GM12878 (cell line): ENCODE data around the gene EFCAB11. TPM values are rescaled to one million over a fixed set of nuclear protein-coding genes. Genes with fewer than 3 reads are reported as not detected.
A peak's percentile ranks its signal among the peaks of the same experiment; 100 is the strongest.

Source experiments
- CBFB ChIP-seq: IDR thresholded peaks from 2 replicates; pipeline ENCODE4 v1.6.1; 2016; ENCODE audit warnings: antibody characterized with exemption, low read depth
- CBX3 ChIP-seq: fragments of 200-600 bp; sonication (generic); IDR thresholded peaks from 2 replicates; pipeline ENCODE4 v1.6.1; 2016; ENCODE audit warnings: low read depth, borderline replicate concordance
- CHD4 ChIP-seq: fragments of 200-600 bp; sonication (generic); IDR thresholded peaks from 2 replicates; pipeline ENCODE4 v1.6.1; 2016; ENCODE audit warnings: mild to moderate bottlenecking
- FOS ChIP-seq: IDR thresholded peaks from 3 replicates; pipeline ENCODE4 v1.6.1; 2011; ENCODE audit warnings: borderline replicate concordance; ENCODE audit not compliant: insufficient read length; ENCODE audit errors: extremely low read depth
- IKZF1 ChIP-seq: fragments of 450-650 bp; conservative IDR thresholded peaks from 2 replicates; pipeline ENCODE4 v1.6.1; 2017; ENCODE audit warnings: antibody characterized with exemption, mild to moderate bottlenecking
- NBN ChIP-seq: fragments of 450-650 bp; IDR thresholded peaks from 2 replicates; pipeline ENCODE4 v1.6.1; 2016
- NRF1 ChIP-seq: conservative IDR thresholded peaks from 2 replicates; pipeline ENCODE4 v1.6.1; 2011; ENCODE audit warnings: mild to moderate bottlenecking, low read depth, low read length, improper control_type of control experiment
- PAX5 ChIP-seq: IDR thresholded peaks from 2 replicates; pipeline ENCODE4 v1.6.1; 2011; ENCODE audit warnings: low read depth, low read length, borderline replicate concordance
- POU2F2 ChIP-seq: IDR thresholded peaks from 3 replicates; pipeline ENCODE4 v1.6.1; 2011; ENCODE audit warnings: low read depth, mild to moderate bottlenecking, low read length, borderline replicate concordance
- SPI1 ChIP-seq: IDR thresholded peaks from 2 replicates; pipeline ENCODE4 v1.6.1; 2011; ENCODE audit warnings: low read depth, mild to moderate bottlenecking, low read length, moderate library complexity, borderline replicate concordance; ENCODE audit not compliant: insufficient read depth
- STAT1 ChIP-seq: fragments of 450-650 bp; conservative IDR thresholded peaks from 2 replicates; pipeline ENCODE4 v1.6.1; 2014; ENCODE audit warnings: antibody characterized with exemption, mild to moderate bottlenecking
- STAT3 ChIP-seq: IDR thresholded peaks from 2 replicates; pipeline ENCODE4 v1.6.1; 2011; ENCODE audit warnings: low read depth, low read length, improper control_type of control experiment
- ZZZ3 ChIP-seq: IDR thresholded peaks from 2 replicates; pipeline ENCODE4 v1.6.1; 2011; ENCODE audit warnings: low read depth; ENCODE audit not compliant: control insufficient read depth, insufficient read length
- polyA plus RNA-seq, 11 experiments: library from polyadenylated mRNA; depleted of rRNA in 4 of 11; unstranded in 6 of 11; stranded (reverse) in 5 of 11; fragments of >200 nt; fragmentation: Nextera tagmentation in 4 of 11; fragmentation: Illumina TruSeq in 1 of 11; extraction: Ambion mirVana in 4 of 11; extraction: Trizol in 1 of 11; gene quantifications; 1 replicate in 1 of 11; 2 replicates in 10 of 11; pipeline versions ENCODE4 v1.2.1 to v1.2.3, GENCODE V29; 2011 to 2016; ENCODE audit warnings: inconsistent platforms in 2 of 11, missing spikeins in 2 of 11, low read depth in 1 of 11
- total RNA-seq, 4 experiments: library from RNA; depleted of rRNA in 3 of 4; stranded (reverse); fragments of >200 nt in 3 of 4; fragmentation: Illumina TruSeq in 1 of 4; extraction: Trizol in 1 of 4; gene quantifications; 2 replicates each; pipeline versions ENCODE4 v1.2.1 to v1.2.3, GENCODE V29; 2013 to 2021
- TF ChIP-seq, protein P1 (sequence below): fragments of 450-650 bp; conservative IDR thresholded peaks from 2 replicates; pipeline ENCODE4 v1.6.1; 2017; ENCODE audit warnings: mild to moderate bottlenecking, moderate library complexity
- TF ChIP-seq, protein P2 (sequence below): IDR thresholded peaks from 2 replicates; pipeline ENCODE4 v1.6.1; 2011; ENCODE audit warnings: borderline replicate concordance, low read depth, mild to moderate bottlenecking, moderate library complexity, mixed read lengths, low read length; ENCODE audit not compliant: insufficient read depth; ENCODE audit errors: extremely low read length
- TF ChIP-seq, protein P3 (sequence below): fragments of 450-650 bp; IDR thresholded peaks from 2 replicates; pipeline ENCODE4 v1.6.1; 2017; ENCODE audit warnings: mild to moderate bottlenecking
- TF ChIP-seq, protein P4 (sequence below): fragments of 450-650 bp; IDR thresholded peaks from 2 replicates; pipeline ENCODE4 v1.6.1; 2017; ENCODE audit warnings: low read depth, mild to moderate bottlenecking, moderate library complexity
- TF ChIP-seq, protein P5 (sequence below): fragments of 450-650 bp; IDR thresholded peaks from 2 replicates; pipeline ENCODE4 v1.6.1; 2017; ENCODE audit warnings: antibody characterized with exemption, mild to moderate bottlenecking, moderate library complexity

Gene EFCAB11
- total and polyA plus RNA-seq, 10 of the 15 experiments (the other 5 are each of a cell fraction or from before 2014, with no cell fraction given), result 8.6 to 37.4 (median 18.0) TPM

DNA sequence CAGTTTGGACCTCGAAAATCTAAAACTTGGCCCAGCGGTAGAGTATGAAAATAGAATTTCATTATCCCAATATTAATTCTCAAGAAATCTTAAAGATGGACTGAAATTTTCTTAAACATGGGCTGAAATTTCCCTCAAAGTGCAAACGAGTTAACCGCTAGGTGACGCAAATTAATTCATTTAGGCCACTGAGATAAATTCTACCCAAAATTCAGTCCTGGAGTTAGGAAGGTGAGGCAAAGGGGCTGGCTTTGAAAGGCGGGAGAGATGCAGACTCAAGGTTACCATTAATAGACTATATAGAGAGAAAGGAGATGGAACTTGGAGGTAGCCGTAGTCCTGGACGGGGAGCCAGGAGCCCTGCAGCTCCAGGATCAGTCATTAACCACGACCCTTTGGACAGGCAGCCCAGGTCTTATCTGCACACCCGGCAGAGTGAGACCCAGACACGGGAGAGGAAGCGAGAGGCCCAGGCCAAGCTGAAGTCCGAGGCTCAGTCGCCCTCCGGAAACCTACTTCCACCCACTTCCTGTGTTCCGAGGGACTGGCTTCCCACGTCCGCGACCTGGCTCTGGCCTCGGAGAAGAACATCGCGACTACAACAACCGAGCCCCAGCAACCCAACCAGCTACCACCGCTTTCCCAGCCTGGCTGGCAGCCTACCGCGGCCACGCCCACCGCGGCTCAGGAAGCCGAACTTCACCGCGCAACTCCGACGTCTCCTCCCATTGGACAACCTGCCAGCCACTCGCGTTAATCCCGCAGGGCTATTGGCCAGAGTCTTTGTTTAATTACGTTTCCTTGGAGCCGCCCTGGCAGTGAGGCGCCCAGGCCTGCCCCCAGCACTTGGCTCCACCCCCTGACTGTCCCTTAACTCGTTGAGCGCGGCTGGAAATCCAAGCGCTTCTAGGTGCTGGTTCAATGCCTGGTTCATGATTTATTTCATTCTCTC, at the start of gene EFCAB11 (continued):
- TF ChIP-seq, protein P1, sequence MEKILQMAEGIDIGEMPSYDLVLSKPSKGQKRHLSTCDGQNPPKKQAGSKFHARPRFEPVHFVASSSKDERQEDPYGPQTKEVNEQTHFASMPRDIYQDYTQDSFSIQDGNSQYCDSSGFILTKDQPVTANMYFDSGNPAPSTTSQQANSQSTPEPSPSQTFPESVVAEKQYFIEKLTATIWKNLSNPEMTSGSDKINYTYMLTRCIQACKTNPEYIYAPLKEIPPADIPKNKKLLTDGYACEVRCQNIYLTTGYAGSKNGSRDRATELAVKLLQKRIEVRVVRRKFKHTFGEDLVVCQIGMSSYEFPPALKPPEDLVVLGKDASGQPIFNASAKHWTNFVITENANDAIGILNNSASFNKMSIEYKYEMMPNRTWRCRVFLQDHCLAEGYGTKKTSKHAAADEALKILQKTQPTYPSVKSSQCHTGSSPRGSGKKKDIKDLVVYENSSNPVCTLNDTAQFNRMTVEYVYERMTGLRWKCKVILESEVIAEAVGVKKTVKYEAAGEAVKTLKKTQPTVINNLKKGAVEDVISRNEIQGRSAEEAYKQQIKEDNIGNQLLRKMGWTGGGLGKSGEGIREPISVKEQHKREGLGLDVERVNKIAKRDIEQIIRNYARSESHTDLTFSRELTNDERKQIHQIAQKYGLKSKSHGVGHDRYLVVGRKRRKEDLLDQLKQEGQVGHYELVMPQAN, result peak; percentile 99
- TF ChIP-seq FOS (peak; percentile 72), NBN (peak; percentile 77; the same call in 1 of the 2 replicates), ZZZ3 (no peak), IKZF1 (peak; percentile 60), CBX3 (no peak), CHD4 (no peak), PAX5 (no peak; the same call in 1 of the 2 replicates), POU2F2 (peak; percentile 40; the same call in 1 of the 3 replicates), NRF1 (no peak), SPI1 (peak; percentile 41; the same call in 1 of the 2 replicates), CBFB (no peak), STAT1 (no peak), STAT3 (no peak)
- TF ChIP-seq, protein P2, sequence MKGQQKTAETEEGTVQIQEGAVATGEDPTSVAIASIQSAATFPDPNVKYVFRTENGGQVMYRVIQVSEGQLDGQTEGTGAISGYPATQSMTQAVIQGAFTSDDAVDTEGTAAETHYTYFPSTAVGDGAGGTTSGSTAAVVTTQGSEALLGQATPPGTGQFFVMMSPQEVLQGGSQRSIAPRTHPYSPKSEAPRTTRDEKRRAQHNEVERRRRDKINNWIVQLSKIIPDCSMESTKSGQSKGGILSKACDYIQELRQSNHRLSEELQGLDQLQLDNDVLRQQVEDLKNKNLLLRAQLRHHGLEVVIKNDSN, result no peak
- TF ChIP-seq, protein P3, sequence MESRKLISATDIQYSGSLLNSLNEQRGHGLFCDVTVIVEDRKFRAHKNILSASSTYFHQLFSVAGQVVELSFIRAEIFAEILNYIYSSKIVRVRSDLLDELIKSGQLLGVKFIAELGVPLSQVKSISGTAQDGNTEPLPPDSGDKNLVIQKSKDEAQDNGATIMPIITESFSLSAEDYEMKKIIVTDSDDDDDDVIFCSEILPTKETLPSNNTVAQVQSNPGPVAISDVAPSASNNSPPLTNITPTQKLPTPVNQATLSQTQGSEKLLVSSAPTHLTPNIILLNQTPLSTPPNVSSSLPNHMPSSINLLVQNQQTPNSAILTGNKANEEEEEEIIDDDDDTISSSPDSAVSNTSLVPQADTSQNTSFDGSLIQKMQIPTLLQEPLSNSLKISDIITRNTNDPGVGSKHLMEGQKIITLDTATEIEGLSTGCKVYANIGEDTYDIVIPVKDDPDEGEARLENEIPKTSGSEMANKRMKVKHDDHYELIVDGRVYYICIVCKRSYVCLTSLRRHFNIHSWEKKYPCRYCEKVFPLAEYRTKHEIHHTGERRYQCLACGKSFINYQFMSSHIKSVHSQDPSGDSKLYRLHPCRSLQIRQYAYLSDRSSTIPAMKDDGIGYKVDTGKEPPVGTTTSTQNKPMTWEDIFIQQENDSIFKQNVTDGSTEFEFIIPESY, result no peak
- TF ChIP-seq, protein P4, sequence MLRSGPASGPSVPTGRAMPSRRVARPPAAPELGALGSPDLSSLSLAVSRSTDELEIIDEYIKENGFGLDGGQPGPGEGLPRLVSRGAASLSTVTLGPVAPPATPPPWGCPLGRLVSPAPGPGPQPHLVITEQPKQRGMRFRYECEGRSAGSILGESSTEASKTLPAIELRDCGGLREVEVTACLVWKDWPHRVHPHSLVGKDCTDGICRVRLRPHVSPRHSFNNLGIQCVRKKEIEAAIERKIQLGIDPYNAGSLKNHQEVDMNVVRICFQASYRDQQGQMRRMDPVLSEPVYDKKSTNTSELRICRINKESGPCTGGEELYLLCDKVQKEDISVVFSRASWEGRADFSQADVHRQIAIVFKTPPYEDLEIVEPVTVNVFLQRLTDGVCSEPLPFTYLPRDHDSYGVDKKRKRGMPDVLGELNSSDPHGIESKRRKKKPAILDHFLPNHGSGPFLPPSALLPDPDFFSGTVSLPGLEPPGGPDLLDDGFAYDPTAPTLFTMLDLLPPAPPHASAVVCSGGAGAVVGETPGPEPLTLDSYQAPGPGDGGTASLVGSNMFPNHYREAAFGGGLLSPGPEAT, result peak; percentile 76
- TF ChIP-seq, protein P5, sequence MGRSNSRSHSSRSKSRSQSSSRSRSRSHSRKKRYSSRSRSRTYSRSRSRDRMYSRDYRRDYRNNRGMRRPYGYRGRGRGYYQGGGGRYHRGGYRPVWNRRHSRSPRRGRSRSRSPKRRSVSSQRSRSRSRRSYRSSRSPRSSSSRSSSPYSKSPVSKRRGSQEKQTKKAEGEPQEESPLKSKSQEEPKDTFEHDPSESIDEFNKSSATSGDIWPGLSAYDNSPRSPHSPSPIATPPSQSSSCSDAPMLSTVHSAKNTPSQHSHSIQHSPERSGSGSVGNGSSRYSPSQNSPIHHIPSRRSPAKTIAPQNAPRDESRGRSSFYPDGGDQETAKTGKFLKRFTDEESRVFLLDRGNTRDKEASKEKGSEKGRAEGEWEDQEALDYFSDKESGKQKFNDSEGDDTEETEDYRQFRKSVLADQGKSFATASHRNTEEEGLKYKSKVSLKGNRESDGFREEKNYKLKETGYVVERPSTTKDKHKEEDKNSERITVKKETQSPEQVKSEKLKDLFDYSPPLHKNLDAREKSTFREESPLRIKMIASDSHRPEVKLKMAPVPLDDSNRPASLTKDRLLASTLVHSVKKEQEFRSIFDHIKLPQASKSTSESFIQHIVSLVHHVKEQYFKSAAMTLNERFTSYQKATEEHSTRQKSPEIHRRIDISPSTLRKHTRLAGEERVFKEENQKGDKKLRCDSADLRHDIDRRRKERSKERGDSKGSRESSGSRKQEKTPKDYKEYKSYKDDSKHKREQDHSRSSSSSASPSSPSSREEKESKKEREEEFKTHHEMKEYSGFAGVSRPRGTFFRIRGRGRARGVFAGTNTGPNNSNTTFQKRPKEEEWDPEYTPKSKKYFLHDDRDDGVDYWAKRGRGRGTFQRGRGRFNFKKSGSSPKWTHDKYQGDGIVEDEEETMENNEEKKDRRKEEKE, result no peak
